Fibroblast of the aortic adventitia (primary cell): ENCODE measurements around the gene CDR2. TPM values are rescaled to one million over a fixed set of nuclear protein-coding genes. Genes with fewer than 3 reads are reported as not detected.
A peak's percentile ranks its signal among the peaks of the same experiment; 100 is the strongest.
"Not testable (repeated sequence)": the region's sequence is repeated elsewhere in the genome, so short reads cannot be mapped to it uniquely, and the experiment has no call there.

Source experiments
- DNase-seq: peaks from one replicate; pipeline ENCODE4 v3.0.0-alpha.2; 2010; ENCODE audit warnings: low read depth
- H3K4me3 ChIP-seq: 2 replicates; pipeline ENCODE4 v1.5.1; 2011; ENCODE audit warnings: low read depth, mild to moderate bottlenecking, control low read depth, low read length, moderate library complexity
- total RNA-seq: library from RNA; depleted of rRNA; stranded (reverse); fragments of >200 nt; gene quantifications from 2 replicates; pipeline ENCODE4 v1.2.3, GENCODE V29; 2012; ENCODE audit warnings: low replicate concordance
- TF ChIP-seq, protein P1 (sequence below): IDR thresholded peaks from 2 replicates; pipeline ENCODE4 v1.5.1; 2011; ENCODE audit warnings: mild to moderate bottlenecking, low read length, control low read depth, inconsistent platforms; ENCODE audit not compliant: insufficient read depth

CDR2 gene
- 20.4 and 29.7 TPM in 2 replicates for total RNA-seq

DNA sequence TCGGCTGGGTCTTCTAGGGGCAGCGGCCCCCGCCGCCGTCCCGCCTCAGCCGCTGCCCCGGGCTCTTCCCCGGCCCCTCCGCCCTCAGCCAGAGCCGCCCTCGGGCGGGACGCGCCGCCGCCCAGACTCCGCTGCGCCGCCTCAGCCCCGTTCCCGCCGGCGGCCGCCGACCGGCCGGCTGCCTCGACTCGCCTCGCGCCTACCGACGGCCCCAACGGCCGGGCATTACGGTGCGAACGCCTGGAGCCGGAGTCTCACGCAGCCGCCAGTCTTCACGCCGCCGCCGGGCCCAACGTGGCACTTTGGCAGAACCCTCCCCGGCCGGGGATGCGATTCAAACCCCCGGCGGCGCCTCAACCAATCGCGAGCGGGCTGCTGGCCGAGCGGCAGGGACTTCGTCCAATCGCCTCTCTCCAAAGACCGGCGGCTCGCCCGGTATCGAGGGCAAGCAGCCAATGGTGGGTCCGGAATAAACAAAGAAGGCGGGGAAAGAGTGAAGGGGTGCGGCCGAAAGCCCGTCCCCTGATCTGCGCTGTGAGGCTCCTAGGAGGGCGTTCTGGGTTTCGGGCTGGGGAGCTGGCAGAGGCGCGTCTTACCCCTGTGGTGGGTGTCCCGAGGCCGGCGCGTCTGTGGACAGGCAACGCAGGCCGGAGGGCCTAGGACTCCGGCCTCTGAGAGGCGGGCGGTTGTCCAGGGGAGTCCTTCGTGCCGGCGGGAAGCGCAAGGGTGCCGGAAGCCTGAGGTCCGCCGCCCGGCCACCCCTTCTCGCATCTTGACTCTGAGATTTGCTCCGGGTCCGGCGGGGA lies at the start of gene CDR2:
Gene CDR2 (minus strand): TSS at position 309 of the 806 bp plus-strand sequence. CDS start 310 bp downstream, outside the sequence.
- peak within 1 kb of the TSS; percentile 84 for H3K4me3 ChIP-seq
- peak; percentile 96 for DNase-seq
- TF ChIP-seq, protein P1, sequence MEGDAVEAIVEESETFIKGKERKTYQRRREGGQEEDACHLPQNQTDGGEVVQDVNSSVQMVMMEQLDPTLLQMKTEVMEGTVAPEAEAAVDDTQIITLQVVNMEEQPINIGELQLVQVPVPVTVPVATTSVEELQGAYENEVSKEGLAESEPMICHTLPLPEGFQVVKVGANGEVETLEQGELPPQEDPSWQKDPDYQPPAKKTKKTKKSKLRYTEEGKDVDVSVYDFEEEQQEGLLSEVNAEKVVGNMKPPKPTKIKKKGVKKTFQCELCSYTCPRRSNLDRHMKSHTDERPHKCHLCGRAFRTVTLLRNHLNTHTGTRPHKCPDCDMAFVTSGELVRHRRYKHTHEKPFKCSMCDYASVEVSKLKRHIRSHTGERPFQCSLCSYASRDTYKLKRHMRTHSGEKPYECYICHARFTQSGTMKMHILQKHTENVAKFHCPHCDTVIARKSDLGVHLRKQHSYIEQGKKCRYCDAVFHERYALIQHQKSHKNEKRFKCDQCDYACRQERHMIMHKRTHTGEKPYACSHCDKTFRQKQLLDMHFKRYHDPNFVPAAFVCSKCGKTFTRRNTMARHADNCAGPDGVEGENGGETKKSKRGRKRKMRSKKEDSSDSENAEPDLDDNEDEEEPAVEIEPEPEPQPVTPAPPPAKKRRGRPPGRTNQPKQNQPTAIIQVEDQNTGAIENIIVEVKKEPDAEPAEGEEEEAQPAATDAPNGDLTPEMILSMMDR = no peak

GRCh38 chr16:22423716-22424115 lies 49.3 kb upstream of the CDR2 start:
- TF ChIP-seq, protein P1 = no peak
- no peak for DNase-seq
- H3K4me3 ChIP-seq = no peak overlapping the region

DNA sequence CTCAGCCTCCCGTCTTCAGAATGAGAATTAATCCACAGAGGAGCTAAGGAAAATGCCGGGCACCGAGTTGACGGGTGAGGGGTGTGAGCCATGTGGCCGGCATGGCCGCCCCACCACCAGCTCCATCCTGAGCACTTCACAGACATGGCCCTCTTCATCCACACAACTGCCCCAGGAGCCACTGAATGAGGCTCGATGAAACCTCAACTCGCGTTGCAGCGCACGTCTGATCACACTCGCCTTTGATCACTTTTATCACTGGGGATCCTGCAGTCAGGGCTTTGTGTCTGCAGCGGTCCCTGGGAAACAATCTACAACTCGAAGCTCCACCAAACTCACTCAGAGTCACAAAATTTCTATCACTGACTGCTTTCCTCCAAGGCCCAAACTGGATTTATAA lies 46.7 kb upstream of the CDR2 start:
- TF ChIP-seq, protein P1 = no peak
- no peak overlapping the region for H3K4me3 ChIP-seq
- DNase-seq = no peak

- TF ChIP-seq, protein P1 = no peak
- no peak overlapping the region for H3K4me3 ChIP-seq
- DNase-seq = no peak
These were observed 46.3 kb upstream of the CDR2 start for GRCh38 chr16:22420606-22421135.

DNA sequence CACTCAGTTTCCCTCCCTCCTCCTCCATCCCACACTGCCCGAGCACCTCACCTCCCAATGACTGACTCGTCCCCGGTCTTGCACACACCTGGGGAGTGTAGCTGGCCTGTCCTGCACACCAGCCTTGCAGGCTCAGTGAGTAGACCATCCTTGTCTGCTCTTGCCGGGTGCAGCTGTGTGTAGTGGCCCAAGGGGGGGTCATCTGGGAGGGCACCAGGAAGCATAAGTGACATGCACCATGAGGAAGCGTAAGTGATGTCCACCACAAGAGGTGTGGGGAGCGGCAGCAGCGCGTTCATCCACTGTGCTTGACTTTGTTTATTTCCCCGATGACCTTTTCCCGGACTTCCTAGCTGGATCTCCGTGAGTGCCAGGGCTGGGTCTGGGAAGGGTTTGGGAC lies 45.5 kb upstream of the CDR2 start:
- DNase-seq = no peak
- no peak overlapping the region for H3K4me3 ChIP-seq
- TF ChIP-seq, protein P1 = no peak

GRCh38 chr16:22418826-22419225 lies 44.4 kb upstream of the CDR2 start:
- no peak for DNase-seq
- TF ChIP-seq, protein P1 = no peak

GRCh38 chr16:22417798-22418197 lies 43.4 kb upstream of the CDR2 start:
- DNase-seq, H3K4me3 ChIP-seq: not testable (repeated sequence)

More at GRCh38 chr16:22418826-22419225, 44.4 kb upstream of the CDR2 start:
- no peak overlapping the region for H3K4me3 ChIP-seq
